Panc1 (cell line): Measurements from ENCODE around the gene ERCC6L.

Experiments
- CTCF ChIP-seq: fragments of 450-650 bp; IDR thresholded peaks from 2 replicates; pipeline ENCODE4 v1.5.1; 2017; ENCODE audit warnings: mild to moderate bottlenecking
- POLR2AphosphoS5 ChIP-seq: IDR thresholded peaks from 2 replicates; pipeline ENCODE4 v1.6.1; 2012; ENCODE audit warnings: mild to moderate bottlenecking, low read depth, low read length, moderate library complexity
- REST ChIP-seq, 2 experiments: IDR thresholded peaks; 2 replicates each; pipeline ENCODE4 v1.6.1; 2011 to 2012; ENCODE audit warnings: low read depth in 2 of 2, control low read depth in 1 of 2, low read length in 1 of 2, mild to moderate bottlenecking in 1 of 2, moderate library complexity in 1 of 2; ENCODE audit not compliant: insufficient read depth in 1 of 2
- SIN3A ChIP-seq: IDR thresholded peaks from 2 replicates; pipeline ENCODE4 v1.6.1; 2012; ENCODE audit warnings: low read depth, mild to moderate bottlenecking, low read length, moderate library complexity, borderline replicate concordance; ENCODE audit not compliant: insufficient read depth
- TCF7L2 ChIP-seq: IDR thresholded peaks from 2 replicates; pipeline ENCODE4 v1.6.1; 2011; ENCODE audit warnings: mild to moderate bottlenecking, low read depth, low read length, inconsistent platforms

GRCh38 chrX:72272868-72273267 lies 34.0 kb upstream of the ERCC6L start:
- no peak for TF ChIP-seq CTCF
- TF ChIP-seq POLR2AphosphoS5: no peak
- no peak for TF ChIP-seq TCF7L2
- no peak for TF ChIP-seq SIN3A
- no peak for TF ChIP-seq REST (IDR thresholded peaks at IDR 0.05; ENCODE audit: insufficient read depth in 1 of 2, low read depth in 2 of 2, low read length in 1 of 2)
